CD14-positive monocyte (primary cell): ENCODE results near the gene WDR5B. TPM values are rescaled to one million over a fixed set of nuclear protein-coding genes. Genes with fewer than 3 reads are reported as not detected.

Experiments
- DNase-seq, 3 donors: peaks; one replicate each; pipeline ENCODE4 v3.0.0-alpha.2; 2011 to 2022
- H2AFZ ChIP-seq: 2 replicates; pipeline ENCODE4 v1.6.0; 2012; ENCODE audit warnings: mild to moderate bottlenecking, low read depth, low read length, inconsistent platforms; ENCODE audit not compliant: insufficient read depth, poor library complexity, severe bottlenecking
- H3K27ac ChIP-seq, 2 donors: 1 replicate in 1 of 2; 2 replicates in 1 of 2; pipeline ENCODE4 v1.5.1; 2012 to 2013; ENCODE audit warnings: low read length in 2 of 2, control low read depth in 1 of 2, inconsistent platforms in 1 of 2, low read depth in 1 of 2, mild to moderate bottlenecking in 1 of 2
- H3K27me3 ChIP-seq, 2 donors: one replicate each; pipeline versions ENCODE4 v1.6.0 to v1.6.1; 2011 to 2013; ENCODE audit warnings: low read length in 2 of 2; ENCODE audit not compliant: control insufficient read depth in 2 of 2, insufficient read depth in 2 of 2
- H3K36me3 ChIP-seq, 2 donors: replicated peaks in 1 of 2; 1 replicate in 1 of 2; 2 replicates in 1 of 2; pipeline versions ENCODE4 v1.5.1 to v1.6.1; 2012 to 2013; ENCODE audit warnings: low read length in 2 of 2, control low read depth in 1 of 2, inconsistent platforms in 1 of 2, mild to moderate bottlenecking in 1 of 2; ENCODE audit not compliant: insufficient read depth in 2 of 2, control insufficient read depth in 1 of 2
- H3K4me1 ChIP-seq, 2 donors: 1 replicate in 1 of 2; 2 replicates in 1 of 2; pipeline versions ENCODE4 v1.5.1 to v1.6.1; 2012 to 2013; ENCODE audit warnings: low read length in 2 of 2, control low read depth in 1 of 2, inconsistent platforms in 1 of 2, mild to moderate bottlenecking in 1 of 2, moderate library complexity in 1 of 2; ENCODE audit not compliant: insufficient read depth in 2 of 2, control insufficient read depth in 1 of 2
- H3K4me2 ChIP-seq: replicated peaks from 2 replicates; pipeline ENCODE3; 2012; ENCODE audit warnings: low read length, moderate library complexity, mild to moderate bottlenecking; ENCODE audit not compliant: poor library complexity, severe bottlenecking; ENCODE audit errors: extremely low read depth
- H3K4me3 ChIP-seq, 3 experiments: fragments of 200-600 bp in 1 of 3; sonication (generic) in 1 of 3; replicated peaks in 1 of 3; 1 replicate in 2 of 3; 2 replicates in 1 of 3; pipeline ENCODE4 v1.5.1; 2011 to 2013; ENCODE audit warnings: low read length in 3 of 3, mild to moderate bottlenecking in 3 of 3, control low read depth in 2 of 3, low read depth in 2 of 3, inconsistent platforms in 1 of 3, moderate library complexity in 1 of 3
- H3K79me2 ChIP-seq: 2 replicates; pipeline ENCODE4 v1.6.0; 2012; ENCODE audit warnings: mild to moderate bottlenecking, control low read depth, inconsistent platforms, low read length, moderate library complexity; ENCODE audit not compliant: insufficient read depth
- H3K9ac ChIP-seq: 2 replicates; pipeline ENCODE4 v1.6.0; 2017; ENCODE audit warnings: low read length, mild to moderate bottlenecking; ENCODE audit not compliant: insufficient read depth, poor library complexity, severe bottlenecking
- H3K9me3 ChIP-seq, 2 donors: replicated peaks in 1 of 2; 1 replicate in 1 of 2; 2 replicates in 1 of 2; pipeline versions ENCODE4 v1.5.1 to v1.6.1; 2012 to 2013; ENCODE audit warnings: low read length in 2 of 2, control low read depth in 1 of 2; ENCODE audit not compliant: control insufficient read depth in 1 of 2, insufficient read depth in 1 of 2
- H4K20me1 ChIP-seq: 2 replicates; pipeline ENCODE4 v1.6.0; 2012; ENCODE audit warnings: mild to moderate bottlenecking, low read length, control low read depth, moderate library complexity; ENCODE audit not compliant: insufficient read depth
- H3K27ac Mint-ChIP-seq, 7 donors: one replicate each; pipeline ENCODE4 v1.8.0; 2020; ENCODE audit warnings: mild to moderate bottlenecking in 7 of 7, mixed read lengths in 7 of 7, moderate library complexity in 6 of 7, inconsistent platforms in 2 of 7
- H3K27me3 Mint-ChIP-seq, 3 donors: one replicate each; pipeline ENCODE4 v1.8.0; 2021 to 2022; ENCODE audit warnings: low read depth in 3 of 3, mild to moderate bottlenecking in 3 of 3, mixed read lengths in 3 of 3, moderate library complexity in 3 of 3, inconsistent platforms in 1 of 3
- H3K36me3 Mint-ChIP-seq, 2 donors: one replicate each; pipeline ENCODE4 v1.8.0; 2020; ENCODE audit warnings: mixed read lengths in 2 of 2, inconsistent platforms in 1 of 2, mild to moderate bottlenecking in 1 of 2
- H3K4me1 Mint-ChIP-seq: one replicate; pipeline ENCODE4 v1.8.0; 2020; ENCODE audit warnings: mild to moderate bottlenecking, mixed read lengths
- H3K4me3 Mint-ChIP-seq, 2 donors: one replicate each; pipeline ENCODE4 v1.8.0; 2020; ENCODE audit warnings: mild to moderate bottlenecking in 2 of 2, mixed read lengths in 2 of 2, moderate library complexity in 1 of 2
- H3K9me3 Mint-ChIP-seq, 7 donors: one replicate each; pipeline ENCODE4 v1.8.0; 2020 to 2022; ENCODE audit warnings: mixed read lengths in 7 of 7, mild to moderate bottlenecking in 6 of 7, moderate library complexity in 6 of 7, inconsistent platforms in 2 of 7
- WGBS: methylation state at CpG from one replicate; pipeline ENCODE4 v1.1.5; 2013; ENCODE audit warnings: missing lambda C conversion rate; ENCODE audit not compliant: insufficient coverage; 5-methylcytosine and 5-hydroxymethylcytosine counted together
- intact Hi-C, 2 donors: fragments of 100-400 bp; cut with micrococcal nuclease; formaldehyde crosslinking; loops; one replicate each; pipeline versions ENCODE4 v1.15.0 to v1.15.1; 2023
- polyA plus RNA-seq, 3 donors: library from polyadenylated mRNA; depleted of rRNA in 1 of 3; unstranded in 2 of 3; stranded (reverse) in 1 of 3; fragments of 300-500 nt in 2 of 3; fragments of >200 nt in 1 of 3; fragmentation: Illumina TruSeq in 2 of 3; gene quantifications; 1 replicate in 2 of 3; 2 replicates in 1 of 3; pipeline ENCODE4 v1.2.3, GENCODE V29; 2012 to 2021
- TF ChIP-seq, protein P1 (sequence below): fragments of 200-600 bp; IDR thresholded peaks from one replicate; pipeline ENCODE4 v1.8.0; 2022; ENCODE audit warnings: antibody characterized with exemption, mild to moderate bottlenecking

The WDR5B gene
- polyA plus RNA-seq, 3 donors = 0.85 to 3.1 (median 0.85) TPM

DNA sequence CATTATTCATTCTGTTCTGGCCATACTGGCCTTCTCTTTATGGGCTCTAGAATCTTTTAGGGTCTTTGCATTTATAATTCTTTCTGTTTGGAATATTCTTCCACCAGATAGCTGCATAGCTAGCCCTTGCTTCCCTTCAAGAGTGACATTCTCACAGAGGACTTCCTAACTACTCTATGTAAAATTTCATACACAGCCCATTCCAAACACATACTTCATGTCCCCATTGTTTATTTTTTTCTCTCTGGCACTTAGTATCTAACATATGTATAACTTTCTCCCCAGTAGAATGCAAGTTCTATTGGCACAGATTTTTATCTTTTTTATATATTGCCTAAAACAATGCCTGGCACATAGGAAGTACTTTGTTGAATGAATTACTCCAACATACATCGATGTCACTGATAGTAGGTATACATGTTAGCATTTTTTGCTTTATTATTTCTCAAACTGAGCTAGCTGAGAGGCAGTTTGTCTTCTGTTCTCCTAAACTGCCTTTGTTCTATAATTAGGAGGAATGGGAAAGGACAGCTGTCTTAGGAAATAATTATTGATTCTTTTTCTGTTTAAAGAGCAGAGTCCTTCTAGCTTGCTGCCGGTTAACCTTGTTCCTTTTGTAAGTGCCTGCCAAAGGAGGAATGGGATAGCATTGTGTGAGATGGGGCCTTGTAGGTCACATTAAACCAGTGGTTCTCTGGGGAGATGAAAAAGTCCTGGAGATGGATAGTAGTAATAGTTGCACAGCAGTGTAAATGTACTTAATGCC lies 24.0 kb downstream of the WDR5B start:
- Histone ChIP-seq H3K9ac (no peak overlapping the region), H3K36me3 (no peaks in the 10 kb centered on the region), H2AFZ (no peak overlapping the region), H4K20me1 (no peaks in the 10 kb centered on the region), H3K4me1 (peaks cover 0 to 4% of the 10 kb centered on the region in 2 donors), H3K4me2 (no peak overlapping the region), H3K4me3 (no peak overlapping the region), H3K27me3 (no peaks in the 10 kb centered on the region), H3K27ac (no peak overlapping the region), H3K79me2 (no peaks in the 10 kb centered on the region), H3K9me3 (no peaks in the 10 kb centered on the region)
- no peak for DNase-seq
- Mint-ChIP-seq H3K27ac (no peak overlapping the region), H3K36me3 (peaks cover 0 to 1% of the 10 kb centered on the region in 2 donors), H3K4me1 (peaks cover 10% of the 10 kb centered on the region), H3K9me3 (no peaks in the 10 kb centered on the region), H3K27me3 (peaks cover 0 to 2% (median 0%) of the 10 kb centered on the region in 3 donors), H3K4me3 (peak overlapping the region in 1 of 2 donors; percentile 4)
- TF ChIP-seq, protein P1, sequence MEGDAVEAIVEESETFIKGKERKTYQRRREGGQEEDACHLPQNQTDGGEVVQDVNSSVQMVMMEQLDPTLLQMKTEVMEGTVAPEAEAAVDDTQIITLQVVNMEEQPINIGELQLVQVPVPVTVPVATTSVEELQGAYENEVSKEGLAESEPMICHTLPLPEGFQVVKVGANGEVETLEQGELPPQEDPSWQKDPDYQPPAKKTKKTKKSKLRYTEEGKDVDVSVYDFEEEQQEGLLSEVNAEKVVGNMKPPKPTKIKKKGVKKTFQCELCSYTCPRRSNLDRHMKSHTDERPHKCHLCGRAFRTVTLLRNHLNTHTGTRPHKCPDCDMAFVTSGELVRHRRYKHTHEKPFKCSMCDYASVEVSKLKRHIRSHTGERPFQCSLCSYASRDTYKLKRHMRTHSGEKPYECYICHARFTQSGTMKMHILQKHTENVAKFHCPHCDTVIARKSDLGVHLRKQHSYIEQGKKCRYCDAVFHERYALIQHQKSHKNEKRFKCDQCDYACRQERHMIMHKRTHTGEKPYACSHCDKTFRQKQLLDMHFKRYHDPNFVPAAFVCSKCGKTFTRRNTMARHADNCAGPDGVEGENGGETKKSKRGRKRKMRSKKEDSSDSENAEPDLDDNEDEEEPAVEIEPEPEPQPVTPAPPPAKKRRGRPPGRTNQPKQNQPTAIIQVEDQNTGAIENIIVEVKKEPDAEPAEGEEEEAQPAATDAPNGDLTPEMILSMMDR = no peak
- intact Hi-C loops = no loop called here
- WGBS = 100% methylated on average over 1 of the region's 2 CpGs

DNA sequence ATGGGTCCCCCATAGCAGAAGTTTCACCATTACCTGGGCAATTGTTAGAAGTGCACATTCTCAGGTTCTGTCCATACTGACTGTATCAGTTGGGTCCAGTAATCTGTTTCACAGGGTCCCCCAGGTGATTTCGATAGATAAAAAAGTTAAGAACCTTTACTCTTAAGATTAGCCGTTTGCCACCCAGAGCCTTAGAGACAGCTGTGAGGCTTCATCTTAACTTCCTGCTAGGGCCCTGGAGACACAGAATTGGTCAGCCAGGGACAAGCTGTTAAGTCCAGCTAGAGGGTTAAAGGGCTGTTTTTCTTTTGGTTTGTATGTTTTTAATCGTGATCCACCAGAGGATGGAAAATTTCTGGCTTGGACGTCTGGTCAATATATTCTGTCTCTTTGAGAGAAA lies 25.2 kb downstream of the WDR5B start:
- no peak for DNase-seq
- Mint-ChIP-seq H3K9me3 (no peaks in the 10 kb centered on the region), H3K4me1 (peaks cover 9% of the 10 kb centered on the region), H3K27ac (no peak overlapping the region), H3K27me3 (peaks cover 0 to 2% (median 0%) of the 10 kb centered on the region in 3 donors), H3K36me3 (peaks cover 0 to 7% of the 10 kb centered on the region in 2 donors), H3K4me3 (no peak overlapping the region)
- no peaks in the 10 kb centered on the region for H3K27me3 ChIP-seq
- intact Hi-C loops = no loop called here
- H3K27ac ChIP-seq = no peak overlapping the region
- H3K9me3 ChIP-seq = no peaks in the 10 kb centered on the region
- H3K36me3 ChIP-seq = no peaks in the 10 kb centered on the region
- H3K4me3 ChIP-seq = no peak overlapping the region
- H3K4me1 ChIP-seq = peaks cover 0 to 4% of the 10 kb centered on the region in 2 donors
- no peak overlapping the region for H3K4me2 ChIP-seq
- H3K9ac ChIP-seq = no peak overlapping the region
- H4K20me1 ChIP-seq = no peaks in the 10 kb centered on the region
- 100% methylated on average over 1 of the region's 4 CpGs for WGBS
- H3K79me2 ChIP-seq = no peaks in the 10 kb centered on the region
- TF ChIP-seq, protein P1 = no peak
- H2AFZ ChIP-seq = no peak overlapping the region
